ENCODE data around the gene RSPRY1.

GRCh38 chr16:57163842-57164241 lies 22.3 kb upstream of the RSPRY1 start:
- TF ChIP-seq POLR2A (IDR thresholded peaks at IDR 0.05; ENCODE audit: low read depth) = no peak
- TF ChIP-seq EP300 (IDR thresholded peaks at IDR 0.05) = no peak

Measured in esophagus muscularis mucosa (tissue), 2 donors.